ENCODE results near the gene SLC2A13. TPM values are rescaled to one million over a fixed set of nuclear protein-coding genes. Genes with fewer than 3 reads are reported as not detected.

Gene SLC2A13
- total and polyA plus RNA-seq, 4 donors, result 3.2 to 21.4 (median 7.4) TPM

- ATAC-seq (ENCODE audit: insufficient read depth, low FRiP score) (no peak), DNase-seq (no peak)
- Histone ChIP-seq H3K27ac (ENCODE audit: low read depth in 1 of 2, low read length in 1 of 2) (no peak overlapping the region), H3K27me3 (ENCODE audit: control insufficient read depth in 3 of 3, insufficient read depth in 3 of 3, low read length in 2 of 3) (no peaks in the 10 kb centered on the region), H3K9me3 (ENCODE audit: control insufficient read depth in 4 of 4, insufficient read depth in 3 of 4, low read length in 3 of 4) (peaks cover 0 to 13% (median 10%) of the 10 kb centered on the region in 4 donors), H3K9ac (ENCODE audit: insufficient read depth in 1 of 2, low read length in 2 of 2) (no peak overlapping the region), H3K36me3 (ENCODE audit: control insufficient read depth in 4 of 4, insufficient read depth in 4 of 4, low read length in 4 of 4) (no peaks in the 10 kb centered on the region), H3K4me3 (no peak overlapping the region), H3K4me1 (ENCODE audit: control insufficient read depth in 5 of 5, insufficient read depth in 5 of 5, low read length in 5 of 5) (no peaks in the 10 kb centered on the region)
- 92 to 100% methylated on average over 2 of the region's 2 CpGs for WGBS, 2 donors
- TF ChIP-seq, protein P1, sequence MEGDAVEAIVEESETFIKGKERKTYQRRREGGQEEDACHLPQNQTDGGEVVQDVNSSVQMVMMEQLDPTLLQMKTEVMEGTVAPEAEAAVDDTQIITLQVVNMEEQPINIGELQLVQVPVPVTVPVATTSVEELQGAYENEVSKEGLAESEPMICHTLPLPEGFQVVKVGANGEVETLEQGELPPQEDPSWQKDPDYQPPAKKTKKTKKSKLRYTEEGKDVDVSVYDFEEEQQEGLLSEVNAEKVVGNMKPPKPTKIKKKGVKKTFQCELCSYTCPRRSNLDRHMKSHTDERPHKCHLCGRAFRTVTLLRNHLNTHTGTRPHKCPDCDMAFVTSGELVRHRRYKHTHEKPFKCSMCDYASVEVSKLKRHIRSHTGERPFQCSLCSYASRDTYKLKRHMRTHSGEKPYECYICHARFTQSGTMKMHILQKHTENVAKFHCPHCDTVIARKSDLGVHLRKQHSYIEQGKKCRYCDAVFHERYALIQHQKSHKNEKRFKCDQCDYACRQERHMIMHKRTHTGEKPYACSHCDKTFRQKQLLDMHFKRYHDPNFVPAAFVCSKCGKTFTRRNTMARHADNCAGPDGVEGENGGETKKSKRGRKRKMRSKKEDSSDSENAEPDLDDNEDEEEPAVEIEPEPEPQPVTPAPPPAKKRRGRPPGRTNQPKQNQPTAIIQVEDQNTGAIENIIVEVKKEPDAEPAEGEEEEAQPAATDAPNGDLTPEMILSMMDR (IDR thresholded peaks at IDR 0.05; ENCODE audit: control extremely low read depth, extremely low read depth), result no peak
Observed at GRCh38 chr12:39736406-39736805, 369.5 kb downstream of the SLC2A13 start.

DNA sequence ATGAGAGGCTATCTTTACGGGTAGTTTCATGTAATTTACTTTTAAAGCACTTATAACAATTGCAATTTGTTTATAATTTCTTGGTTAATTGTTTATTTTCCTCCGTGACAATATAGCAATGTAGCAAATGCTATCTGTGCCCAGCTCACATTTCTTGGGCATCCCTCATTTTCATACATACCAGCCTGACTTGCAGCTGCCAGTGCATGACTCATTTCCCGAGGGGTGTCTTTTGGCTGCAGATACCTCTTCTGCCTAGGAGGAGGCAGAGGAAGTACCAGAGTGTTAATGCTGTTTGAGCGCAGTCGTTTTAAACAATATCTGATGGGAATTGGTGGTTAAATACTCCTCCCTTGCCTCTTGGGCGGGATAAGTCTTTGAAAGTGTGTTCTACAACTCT, 382.1 kb downstream of the SLC2A13 start:
- WGBS, 2 donors, result 67 to 80% methylated on average over 6 of the region's 6 CpGs
- DNase-seq (no peak), ATAC-seq (ENCODE audit: insufficient read depth, low FRiP score) (peak; percentile 47)
- H3K36me3 ChIP-seq (ENCODE audit: control insufficient read depth in 4 of 4, insufficient read depth in 4 of 4, low read length in 4 of 4), result no peaks in the 10 kb centered on the region
- H3K27me3 ChIP-seq (ENCODE audit: control insufficient read depth in 3 of 3, insufficient read depth in 3 of 3, low read length in 2 of 3), result no peaks in the 10 kb centered on the region
- H3K9me3 ChIP-seq (ENCODE audit: control insufficient read depth in 4 of 4, insufficient read depth in 3 of 4, low read length in 3 of 4), result peaks cover 0 to 8% (median 0%) of the 10 kb centered on the region in 4 donors
- H3K9ac ChIP-seq (ENCODE audit: insufficient read depth in 1 of 2, low read length in 2 of 2), result no peak overlapping the region
- H3K4me3 ChIP-seq, result no peak overlapping the region
- H3K4me1 ChIP-seq (ENCODE audit: control insufficient read depth in 5 of 5, insufficient read depth in 5 of 5, low read length in 5 of 5), result no peaks in the 10 kb centered on the region
- TF ChIP-seq, protein P1 (IDR thresholded peaks at IDR 0.05; ENCODE audit: control extremely low read depth, extremely low read depth), result no peak
- no peak overlapping the region for H3K27ac ChIP-seq (ENCODE audit: low read depth in 1 of 2, low read length in 1 of 2)

- TF ChIP-seq, protein P1 (IDR thresholded peaks at IDR 0.05; ENCODE audit: control extremely low read depth, extremely low read depth), result no peak
- no peak for DNase-seq
Observed at GRCh38 chr12:39722504-39722903, 383.4 kb downstream of the SLC2A13 start.

DNA sequence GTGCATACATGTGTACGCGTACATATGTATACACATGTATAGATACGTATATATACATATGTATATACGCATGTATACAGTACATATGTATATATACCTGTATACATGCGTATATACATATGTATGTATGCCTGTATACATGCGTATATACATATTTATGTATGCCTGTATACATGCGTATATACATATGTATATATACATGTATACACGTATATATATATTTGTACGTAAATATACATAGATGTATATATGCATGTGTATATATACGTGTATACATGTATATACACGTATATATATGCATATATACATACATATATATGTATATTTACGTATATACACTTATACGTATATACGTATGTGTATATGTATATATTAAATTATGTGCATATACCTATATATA, 392.3 kb downstream of the SLC2A13 start:
- no peak overlapping the region for H3K4me3 ChIP-seq
- TF ChIP-seq, protein P1 (IDR thresholded peaks at IDR 0.05; ENCODE audit: control extremely low read depth, extremely low read depth), result no peak
- H3K27me3 ChIP-seq (ENCODE audit: control insufficient read depth in 3 of 3, insufficient read depth in 3 of 3, low read length in 2 of 3), result no peaks in the 10 kb centered on the region
- WGBS, 2 donors, result 90 to 94% methylated on average over 14 of the region's 14 CpGs
- H3K27ac ChIP-seq (ENCODE audit: low read depth in 1 of 2, low read length in 1 of 2), result no peak overlapping the region
- no peaks in the 10 kb centered on the region for H3K9me3 ChIP-seq (ENCODE audit: control insufficient read depth in 4 of 4, insufficient read depth in 3 of 4, low read length in 3 of 4)
- no peaks in the 10 kb centered on the region for H3K36me3 ChIP-seq (ENCODE audit: control insufficient read depth in 4 of 4, insufficient read depth in 4 of 4, low read length in 4 of 4)
- ATAC-seq (ENCODE audit: insufficient read depth, low FRiP score) (no peak), DNase-seq (no peak)
- no peak overlapping the region for H3K9ac ChIP-seq (ENCODE audit: insufficient read depth in 1 of 2, low read length in 2 of 2)
- H3K4me1 ChIP-seq (ENCODE audit: control insufficient read depth in 5 of 5, insufficient read depth in 5 of 5, low read length in 5 of 5), result no peaks in the 10 kb centered on the region

More at GRCh38 chr12:39722504-39722903, 383.4 kb downstream of the SLC2A13 start:
- peaks cover 0 to 3% (median 0%) of the 10 kb centered on the region in 4 donors for H3K9me3 ChIP-seq (ENCODE audit: control insufficient read depth in 4 of 4, insufficient read depth in 3 of 4, low read length in 3 of 4)
- no peak overlapping the region for H3K27ac ChIP-seq (ENCODE audit: low read depth in 1 of 2, low read length in 1 of 2)
- 76 to 82% methylated on average over 1 of the region's 1 CpG for WGBS, 2 donors
- no peak overlapping the region for H3K9ac ChIP-seq (ENCODE audit: insufficient read depth in 1 of 2, low read length in 2 of 2)
- no peak overlapping the region for H3K4me3 ChIP-seq
- no peak for ATAC-seq (ENCODE audit: insufficient read depth, low FRiP score)
- no peaks in the 10 kb centered on the region for H3K27me3 ChIP-seq (ENCODE audit: control insufficient read depth in 3 of 3, insufficient read depth in 3 of 3, low read length in 2 of 3)
- no peaks in the 10 kb centered on the region for H3K4me1 ChIP-seq (ENCODE audit: control insufficient read depth in 5 of 5, insufficient read depth in 5 of 5, low read length in 5 of 5)
- no peaks in the 10 kb centered on the region for H3K36me3 ChIP-seq (ENCODE audit: control insufficient read depth in 4 of 4, insufficient read depth in 4 of 4, low read length in 4 of 4)

All from lung (tissue), 12 donors.